Keratinocyte (primary cell): ENCODE measurements around the gene CERK. TPM values are rescaled to one million over a fixed set of nuclear protein-coding genes. Genes with fewer than 3 reads are reported as not detected.

ENCODE experiments used
- DNase-seq: peaks from one replicate; pipeline ENCODE4 v3.0.0-alpha.2; 2011; ENCODE audit warnings: low read depth, missing footprints, low spot score
- FAIRE-seq: peaks from 2 replicates; lab custom pipeline; 2011; peaks lifted over from hg19 to GRCh38; lab: Jason Lieb, UNC
- H2AFZ ChIP-seq: 2 replicates; pipeline ENCODE4 v1.6.0; 2012; ENCODE audit warnings: low read length, control low read depth, inconsistent platforms; ENCODE audit not compliant: control insufficient read depth
- H3K27ac ChIP-seq: 2 replicates; pipeline ENCODE4 v1.5.1; 2011; ENCODE audit warnings: low read length; ENCODE audit not compliant: control insufficient read depth, insufficient read depth
- H3K27me3 ChIP-seq: 3 replicates; pipeline ENCODE4 v1.6.0; 2011; ENCODE audit warnings: low read length; ENCODE audit not compliant: control insufficient read depth, insufficient read depth; ENCODE audit errors: extremely low read depth
- H3K36me3 ChIP-seq, 2 experiments: 2 replicates in 1 of 2; 3 replicates in 1 of 2; pipeline ENCODE4 v1.5.1; 2011; ENCODE audit warnings: low read length in 2 of 2, mild to moderate bottlenecking in 1 of 2; ENCODE audit not compliant: control insufficient read depth in 2 of 2, insufficient read depth in 2 of 2; ENCODE audit errors: extremely low read depth in 1 of 2
- H3K4me1 ChIP-seq: 3 replicates; pipeline ENCODE4 v1.5.1; 2011; ENCODE audit warnings: low read length; ENCODE audit not compliant: control insufficient read depth, insufficient read depth; ENCODE audit errors: extremely low read depth
- H3K4me2 ChIP-seq: 3 replicates; pipeline ENCODE4 v1.6.0; 2011; ENCODE audit warnings: low read depth, low read length; ENCODE audit not compliant: control insufficient read depth, insufficient read depth; ENCODE audit errors: extremely low read depth
- H3K4me3 ChIP-seq, 3 experiments: fragments of 200-600 bp in 1 of 3; sonication (generic) in 1 of 3; 2 replicates in 2 of 3; 3 replicates in 1 of 3; pipeline ENCODE4 v1.5.1; 2011 to 2016; ENCODE audit warnings: low read length in 3 of 3, mild to moderate bottlenecking in 3 of 3, control low read depth in 2 of 3, inconsistent platforms in 1 of 3, low read depth in 1 of 3, mixed read lengths in 1 of 3, mixed run types in 1 of 3, moderate library complexity in 1 of 3; ENCODE audit not compliant: control insufficient read depth in 2 of 3, insufficient read depth in 2 of 3; ENCODE audit errors: extremely low read depth in 1 of 3
- H3K79me2 ChIP-seq: 2 replicates; pipeline ENCODE4 v1.6.0; 2012; ENCODE audit warnings: low read length; ENCODE audit not compliant: control insufficient read depth, insufficient read depth
- H3K9ac ChIP-seq: 3 replicates; pipeline ENCODE4 v1.6.0; 2011; ENCODE audit warnings: low read length; ENCODE audit not compliant: control insufficient read depth, insufficient read depth; ENCODE audit errors: extremely low read depth
- H3K9me1 ChIP-seq: 3 replicates; pipeline ENCODE4 v1.6.0; 2011; ENCODE audit warnings: low read length; ENCODE audit not compliant: control insufficient read depth, insufficient read depth; ENCODE audit errors: extremely low read depth
- H3K9me3 ChIP-seq: 2 replicates; pipeline ENCODE4 v1.5.1; 2012; ENCODE audit warnings: low read depth, low read length; ENCODE audit not compliant: control insufficient read depth
- H4K20me1 ChIP-seq: 3 replicates; pipeline ENCODE4 v1.6.0; 2011; ENCODE audit warnings: low read length; ENCODE audit not compliant: control insufficient read depth, insufficient read depth; ENCODE audit errors: extremely low read depth
- CTCF ChIP-seq, 3 experiments: IDR thresholded peaks in 1 of 3; conservative IDR thresholded peaks in 1 of 3; optimal IDR thresholded peaks in 1 of 3; 2 replicates in 2 of 3; 3 replicates in 1 of 3; pipeline versions ENCODE3 to v1.5.1; 2011; ENCODE audit warnings: low read length in 3 of 3, mild to moderate bottlenecking in 3 of 3, moderate library complexity in 2 of 3, control low read depth in 1 of 3, inconsistent platforms in 1 of 3; ENCODE audit not compliant: insufficient read depth in 2 of 3; ENCODE audit errors: extremely low read depth in 1 of 3
- EZH2 ChIP-seq: IDR thresholded peaks from one replicate; pipeline ENCODE4 v1.6.1; 2012; ENCODE audit warnings: inconsistent platforms, mild to moderate bottlenecking, low read length, moderate library complexity
- dilution Hi-C: fragments of 300-500 bp; cut with MboI; formaldehyde crosslinking; loops from one replicate; pipeline ENCODE4 v1.7.0; 2020; ENCODE audit warnings: low sequenced_read_pairs; ENCODE audit not compliant: extremely low pct_ligation_motif_present
- polyA plus RNA-seq, 5 experiments: library from polyadenylated mRNA; depleted of rRNA in 3 of 5; stranded (reverse) in 3 of 5; stranded (forward) in 1 of 5; unstranded in 1 of 5; fragments of >200 nt; gene quantifications; 1 replicate in 1 of 5; 2 replicates in 3 of 5; 3 replicates in 1 of 5; pipeline versions ENCODE4 v1.2.1 to v1.2.3, GENCODE V29; 2011 to 2012; ENCODE audit warnings: missing spikeins in 2 of 5, low read depth in 1 of 5, low replicate concordance in 1 of 5

Gene CERK
- polyA plus RNA-seq, 1 donor (not counting 4 experiments of a cell fraction or from before 2014, with no cell fraction given), result 11.9 TPM

GRCh38 chr22:46678003-46678657 is 59.9 kb downstream of the CERK start:
- no peak overlapping the region for H3K27ac ChIP-seq
- H4K20me1 ChIP-seq, result no peaks in the 10 kb centered on the region
- H3K9me1 ChIP-seq, result no peaks in the 10 kb centered on the region
- H3K9me3 ChIP-seq, result no peaks in the 10 kb centered on the region
- no peaks in the 10 kb centered on the region for H3K27me3 ChIP-seq
- DNase-seq (no peak), FAIRE-seq (no peak)
- H3K36me3 ChIP-seq, result peaks cover 0 to 3% of the 10 kb centered on the region in 2 experiments
- no peak for TF ChIP-seq EZH2
- TF ChIP-seq CTCF (optimal IDR thresholded peaks at IDR 0.05 in 1 of 3, IDR thresholded peaks at IDR 0.05 in 1 of 3, conservative IDR thresholded peaks at IDR 0.05 in 1 of 3; ENCODE audit: extremely low read depth in 1 of 3, insufficient read depth in 2 of 3, low read length in 3 of 3), result no peak
- dilution Hi-C loops, result no loop called here
- H3K4me3 ChIP-seq, result no peak overlapping the region
- no peak overlapping the region for H2AFZ ChIP-seq
- no peak overlapping the region for H3K4me2 ChIP-seq
- H3K4me1 ChIP-seq, result no peaks in the 10 kb centered on the region
- H3K9ac ChIP-seq, result no peak overlapping the region
- no peaks in the 10 kb centered on the region for H3K79me2 ChIP-seq

- no peak overlapping the region for H3K4me3 ChIP-seq
- H3K4me1 ChIP-seq, result no peaks in the 10 kb centered on the region
- H4K20me1 ChIP-seq, result no peaks in the 10 kb centered on the region
- no peak overlapping the region for H2AFZ ChIP-seq
- H3K27me3 ChIP-seq, result no peaks in the 10 kb centered on the region
- no peak overlapping the region for H3K4me2 ChIP-seq
- DNase-seq (no peak), FAIRE-seq (no peak)
- no peaks in the 10 kb centered on the region for H3K79me2 ChIP-seq
- no peaks in the 10 kb centered on the region for H3K9me1 ChIP-seq
- dilution Hi-C loops, result no loop called here
- no peaks in the 10 kb centered on the region for H3K9me3 ChIP-seq
- no peak overlapping the region for H3K9ac ChIP-seq
- TF ChIP-seq CTCF (optimal IDR thresholded peaks at IDR 0.05 in 1 of 3, IDR thresholded peaks at IDR 0.05 in 1 of 3, conservative IDR thresholded peaks at IDR 0.05 in 1 of 3; ENCODE audit: extremely low read depth in 1 of 3, insufficient read depth in 2 of 3, low read length in 3 of 3), result no peak
- TF ChIP-seq EZH2, result no peak
- peaks cover 0 to 3% of the 10 kb centered on the region in 2 experiments for H3K36me3 ChIP-seq
- H3K27ac ChIP-seq, result no peak overlapping the region
Measured at GRCh38 chr22:46677323-46678002, 60.6 kb downstream of the CERK start.
